ENCODE results near the gene ST8SIA6. TPM values are rescaled to one million over a fixed set of nuclear protein-coding genes. Genes with fewer than 3 reads are reported as not detected.

The ST8SIA6 gene
- total and polyA plus RNA-seq, 9 of the 15 experiments (the other 6 are each of a cell fraction or from before 2014, with no cell fraction given), result 0.69 to 6.7 (median 5.0) TPM

DNA sequence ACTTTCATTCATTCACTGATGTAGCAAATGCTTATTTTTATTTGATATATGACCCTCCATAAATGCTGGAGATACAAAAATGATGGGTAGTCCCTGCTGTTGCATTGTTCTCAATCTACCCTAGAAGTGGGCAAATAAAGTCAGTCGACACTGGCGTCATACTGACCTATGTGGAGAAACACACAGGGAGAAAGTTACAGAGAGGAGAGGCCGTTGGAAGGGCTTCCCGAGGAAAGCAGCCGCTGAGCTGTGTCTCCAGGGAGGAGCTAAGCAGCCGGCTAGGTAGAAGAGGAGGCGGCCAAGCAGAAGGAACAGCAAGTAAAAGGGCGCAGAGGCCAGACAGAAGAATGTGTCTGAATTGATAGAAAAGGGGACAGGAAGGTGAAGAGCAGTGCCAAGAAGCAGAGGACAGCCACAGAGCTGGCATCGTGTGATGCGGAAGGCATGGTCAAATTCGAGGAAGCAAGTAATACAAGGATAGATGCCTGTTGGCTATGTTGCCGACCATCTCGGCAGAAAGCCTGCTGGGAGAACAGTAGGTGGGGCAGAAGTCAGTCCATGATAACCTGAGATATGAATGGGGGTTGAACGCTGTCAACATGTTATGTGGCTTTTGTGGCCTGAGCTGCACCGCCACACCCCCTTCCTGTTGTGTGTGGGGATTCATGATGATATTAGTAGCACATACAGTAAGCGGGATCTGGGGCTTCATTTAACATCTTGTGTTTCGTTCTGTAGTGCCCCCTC is 25.9 kb downstream of the ST8SIA6 start (continued):
- TF ChIP-seq REST (IDR thresholded peaks at IDR 0.05; ENCODE audit: borderline replicate concordance) (0 out of 2 replicates have a peak, but pooled peaks have one; percentile 15), REST (CRISPR knock-in tag; IDR thresholded peaks at IDR 0.05; ENCODE audit: low read depth) (0 out of 2 replicates have a peak, but pooled peaks have one; percentile 11), CREB3L1 (IDR thresholded peaks at IDR 0.05; ENCODE audit: borderline replicate concordance, low read depth) (0 out of 2 replicates have a peak, but pooled peaks have one; percentile 37), ETV1 (tag; conservative IDR thresholded peaks at IDR 0.05; ENCODE audit: low read depth) (peak; percentile 76), ZNF407 (IDR thresholded peaks at IDR 0.05; ENCODE audit: low read depth) (0 out of 2 replicates have a peak, but pooled peaks have one; percentile 55)
- TF ChIP-seq, protein P1, sequence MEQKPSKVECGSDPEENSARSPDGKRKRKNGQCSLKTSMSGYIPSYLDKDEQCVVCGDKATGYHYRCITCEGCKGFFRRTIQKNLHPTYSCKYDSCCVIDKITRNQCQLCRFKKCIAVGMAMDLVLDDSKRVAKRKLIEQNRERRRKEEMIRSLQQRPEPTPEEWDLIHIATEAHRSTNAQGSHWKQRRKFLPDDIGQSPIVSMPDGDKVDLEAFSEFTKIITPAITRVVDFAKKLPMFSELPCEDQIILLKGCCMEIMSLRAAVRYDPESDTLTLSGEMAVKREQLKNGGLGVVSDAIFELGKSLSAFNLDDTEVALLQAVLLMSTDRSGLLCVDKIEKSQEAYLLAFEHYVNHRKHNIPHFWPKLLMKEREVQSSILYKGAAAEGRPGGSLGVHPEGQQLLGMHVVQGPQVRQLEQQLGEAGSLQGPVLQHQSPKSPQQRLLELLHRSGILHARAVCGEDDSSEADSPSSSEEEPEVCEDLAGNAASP (IDR thresholded peaks at IDR 0.05), result peak; percentile 37; the same call in 1 of the 2 replicates

All from K562 (cell line).